Omental fat pad (tissue), 4 donors: ENCODE data around the gene SEMA3G. TPM values are rescaled to one million over a fixed set of nuclear protein-coding genes. Genes with fewer than 3 reads are reported as not detected.

Experiments used
- ATAC-seq: fragments of 150-250 bp; one replicate; pipeline ENCODE4 v1.9.1; 2016; ENCODE audit warnings: mild to moderate bottlenecking, moderate library complexity; ENCODE audit not compliant: low FRiP score
- DNase-seq: peaks from one replicate; pipeline ENCODE4 v3.0.0-alpha.2; 2019; ENCODE audit warnings: low spot score
- total RNA-seq, 4 donors: library from RNA; depleted of rRNA; stranded (reverse); fragments of >200 nt; gene quantifications; one replicate each; pipeline ENCODE4 v1.1.0, GENCODE V29; 2016
- TF ChIP-seq, protein P1 (sequence below), 3 donors: fragments of 450-650 bp; IDR thresholded peaks; one replicate each; pipeline ENCODE4 v1.5.1; 2016 to 2017; ENCODE audit warnings: antibody characterized with exemption in 3 of 3, mild to moderate bottlenecking in 3 of 3, moderate library complexity in 2 of 3

The SEMA3G gene
- total RNA-seq, 4 donors from 2014 or later: 21.3 to 200 (median 131) TPM

DNA sequence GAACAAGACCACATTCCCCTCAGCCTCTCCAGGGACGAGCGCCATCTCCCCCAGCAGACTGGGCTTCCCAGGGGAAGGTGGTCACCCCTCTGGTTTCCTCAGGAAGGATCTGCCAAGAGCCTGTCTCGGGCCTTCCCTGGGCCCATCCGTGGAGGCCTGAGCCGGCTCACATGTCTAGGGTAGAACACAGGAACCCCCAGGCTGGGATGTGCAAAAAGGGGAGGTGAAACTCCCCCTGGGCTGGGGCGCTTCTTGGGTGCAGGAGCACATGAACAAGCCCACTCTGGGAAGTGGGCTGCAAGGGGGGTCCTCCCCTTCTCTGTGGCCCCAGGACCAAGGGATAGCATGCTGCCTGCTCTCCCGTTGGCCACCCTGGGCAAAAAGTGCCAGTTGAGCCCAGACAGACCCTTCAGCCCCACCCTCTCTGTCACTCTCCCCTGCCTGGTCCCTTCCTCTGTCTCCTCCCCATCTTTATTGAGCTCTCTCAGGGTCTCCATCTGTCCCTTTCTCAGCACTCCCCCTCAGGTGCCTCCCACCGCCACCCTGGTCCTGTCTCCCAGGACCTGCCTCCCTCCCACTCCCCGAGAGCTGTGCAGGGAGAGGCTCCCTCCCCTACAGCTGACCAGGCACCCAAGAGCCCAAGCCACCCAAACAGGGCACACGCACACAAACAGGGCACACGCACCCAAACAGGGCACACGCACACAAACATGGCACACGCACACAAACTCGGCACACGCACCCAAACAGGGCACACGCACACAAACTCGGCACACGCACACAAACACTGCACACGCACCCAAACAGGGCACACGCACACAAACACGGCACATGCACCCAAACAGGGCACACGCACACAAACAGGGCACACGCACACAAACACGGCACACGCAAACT is 864 bp downstream of the SEMA3G start:
- ATAC-seq (no peak), DNase-seq (no peak)
- TF ChIP-seq, protein P1, sequence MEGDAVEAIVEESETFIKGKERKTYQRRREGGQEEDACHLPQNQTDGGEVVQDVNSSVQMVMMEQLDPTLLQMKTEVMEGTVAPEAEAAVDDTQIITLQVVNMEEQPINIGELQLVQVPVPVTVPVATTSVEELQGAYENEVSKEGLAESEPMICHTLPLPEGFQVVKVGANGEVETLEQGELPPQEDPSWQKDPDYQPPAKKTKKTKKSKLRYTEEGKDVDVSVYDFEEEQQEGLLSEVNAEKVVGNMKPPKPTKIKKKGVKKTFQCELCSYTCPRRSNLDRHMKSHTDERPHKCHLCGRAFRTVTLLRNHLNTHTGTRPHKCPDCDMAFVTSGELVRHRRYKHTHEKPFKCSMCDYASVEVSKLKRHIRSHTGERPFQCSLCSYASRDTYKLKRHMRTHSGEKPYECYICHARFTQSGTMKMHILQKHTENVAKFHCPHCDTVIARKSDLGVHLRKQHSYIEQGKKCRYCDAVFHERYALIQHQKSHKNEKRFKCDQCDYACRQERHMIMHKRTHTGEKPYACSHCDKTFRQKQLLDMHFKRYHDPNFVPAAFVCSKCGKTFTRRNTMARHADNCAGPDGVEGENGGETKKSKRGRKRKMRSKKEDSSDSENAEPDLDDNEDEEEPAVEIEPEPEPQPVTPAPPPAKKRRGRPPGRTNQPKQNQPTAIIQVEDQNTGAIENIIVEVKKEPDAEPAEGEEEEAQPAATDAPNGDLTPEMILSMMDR (IDR thresholded peaks at IDR 0.05): no peak

DNA sequence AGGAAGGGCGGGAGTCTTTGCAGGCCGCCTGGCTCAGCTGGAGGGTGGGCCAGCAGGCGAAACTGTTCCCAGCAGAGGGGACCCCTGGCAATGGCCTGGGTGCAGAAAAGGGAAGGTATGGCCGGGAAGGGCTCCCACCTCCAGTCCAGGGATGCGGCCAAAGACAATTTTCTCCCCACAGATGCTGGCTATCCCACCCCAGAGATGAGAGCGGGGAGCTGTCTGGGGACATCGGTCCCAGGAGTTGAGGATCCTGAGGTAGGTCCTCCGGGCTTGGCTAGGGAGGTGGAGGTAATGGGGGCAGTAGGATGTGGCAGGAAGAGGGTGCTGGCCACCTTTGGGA is 1.7 kb downstream of the SEMA3G start:
- DNase-seq: no peak
- TF ChIP-seq, protein P1 (IDR thresholded peaks at IDR 0.05): no peak
- ATAC-seq: no peak

DNA sequence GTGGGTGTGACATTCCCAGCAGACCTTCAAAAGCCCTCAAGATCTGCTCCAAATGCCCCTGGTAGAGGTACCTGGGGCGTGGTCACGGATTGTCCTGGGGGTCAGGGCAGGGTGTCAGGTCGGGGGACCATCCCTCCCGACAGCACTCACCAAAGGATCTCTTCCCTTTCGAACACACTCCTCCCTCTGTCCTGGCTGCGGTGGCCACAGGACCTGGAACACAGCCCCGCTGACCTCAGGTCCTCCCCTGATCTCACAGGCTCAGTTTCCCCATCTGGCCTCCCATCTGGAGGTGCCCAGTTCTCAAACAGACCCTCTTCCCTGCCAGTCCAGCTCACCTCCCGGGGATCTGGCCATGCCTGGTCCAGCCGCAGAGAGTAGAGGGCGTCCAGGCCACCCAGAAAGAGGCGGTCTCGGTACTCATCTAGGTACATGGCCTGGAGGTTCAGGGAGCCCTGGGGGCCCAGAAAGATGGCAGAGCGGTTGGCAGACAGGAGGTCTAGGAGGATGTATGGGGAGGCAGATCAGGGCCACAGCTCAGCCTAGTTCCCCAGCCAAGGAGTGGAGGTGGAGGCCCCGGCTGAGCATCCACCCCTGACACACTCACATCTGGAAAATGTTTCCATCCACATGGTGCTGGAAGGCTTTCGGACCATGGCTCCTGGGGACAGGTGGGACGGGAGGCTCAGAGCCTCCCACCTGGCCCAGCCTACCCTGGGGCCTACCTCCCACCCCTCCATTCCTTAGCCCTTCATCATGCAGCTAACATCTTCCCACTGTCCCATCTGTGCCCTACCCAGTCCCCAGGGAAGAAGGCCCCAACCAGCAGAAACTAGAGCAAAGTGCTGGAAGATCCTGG is 2.3 kb downstream of the SEMA3G start:
- no peak for ATAC-seq
- TF ChIP-seq, protein P1 (IDR thresholded peaks at IDR 0.05): no peak
- no peak for DNase-seq

DNA sequence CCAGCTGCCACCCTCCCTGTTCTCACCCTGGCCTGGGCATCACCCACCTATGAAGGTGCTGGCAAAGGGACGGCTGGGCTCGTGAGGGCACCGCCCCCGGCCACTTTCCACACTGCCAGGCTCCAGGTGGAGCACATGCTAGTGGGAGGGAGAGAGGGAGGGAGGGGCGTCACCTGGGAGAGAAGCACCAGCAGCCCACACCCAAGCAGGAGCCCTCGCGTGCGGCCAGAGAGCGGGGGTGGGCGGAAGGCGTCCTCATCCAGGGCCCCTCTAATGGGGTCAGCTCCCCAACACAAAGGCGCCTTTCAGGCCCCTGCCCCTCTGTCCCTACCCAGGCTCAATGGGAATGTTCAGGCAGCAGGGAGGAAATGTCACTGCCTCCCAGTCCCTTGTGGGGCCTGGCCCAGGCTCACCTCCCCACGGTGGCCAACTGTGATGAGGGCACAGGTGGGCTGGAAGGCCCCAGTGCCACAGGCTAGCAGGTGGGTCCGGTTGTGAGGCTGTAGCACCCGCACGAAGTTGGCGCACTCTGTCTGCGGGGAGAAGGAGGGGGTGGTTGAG is 3.1 kb downstream of the SEMA3G start:
- TF ChIP-seq, protein P1 (IDR thresholded peaks at IDR 0.05): no peak
- ATAC-seq (no peak), DNase-seq (no peak)

DNA sequence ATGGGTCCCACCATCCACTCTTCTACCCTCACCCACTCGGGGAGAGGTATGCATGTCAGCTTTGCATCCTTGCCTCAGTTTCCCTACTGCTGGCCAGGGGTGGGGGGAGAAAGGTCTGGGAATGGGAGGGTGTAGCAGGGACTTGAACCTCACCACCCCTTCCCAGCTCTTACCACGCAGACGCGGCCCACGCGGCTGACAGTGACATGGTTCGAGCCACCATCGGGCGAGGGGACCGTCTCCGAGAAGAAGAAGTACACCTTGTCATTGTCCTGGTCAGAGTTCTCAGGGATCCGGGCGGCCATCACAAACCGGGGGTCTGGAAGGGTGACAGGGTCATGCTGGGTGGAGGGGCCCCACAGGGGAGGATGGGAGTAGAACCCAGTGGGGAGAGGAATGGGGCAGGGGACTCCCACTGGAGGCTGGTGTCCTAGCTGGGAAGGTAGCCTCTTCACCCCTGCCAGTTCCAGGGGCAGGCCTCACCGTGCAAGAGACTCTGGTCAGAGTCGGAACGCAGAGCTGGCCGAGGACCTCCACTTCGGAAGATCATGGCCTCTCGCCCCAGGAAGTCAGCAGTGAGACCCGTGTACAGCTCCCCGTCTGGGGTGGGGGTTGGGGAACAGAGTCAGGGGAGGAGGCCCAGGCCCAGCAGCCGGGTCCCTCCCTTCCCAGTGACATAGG is 3.7 kb downstream of the SEMA3G start:
- ATAC-seq: no peak
- DNase-seq: no peak
- TF ChIP-seq, protein P1 (IDR thresholded peaks at IDR 0.05): no peak

DNA sequence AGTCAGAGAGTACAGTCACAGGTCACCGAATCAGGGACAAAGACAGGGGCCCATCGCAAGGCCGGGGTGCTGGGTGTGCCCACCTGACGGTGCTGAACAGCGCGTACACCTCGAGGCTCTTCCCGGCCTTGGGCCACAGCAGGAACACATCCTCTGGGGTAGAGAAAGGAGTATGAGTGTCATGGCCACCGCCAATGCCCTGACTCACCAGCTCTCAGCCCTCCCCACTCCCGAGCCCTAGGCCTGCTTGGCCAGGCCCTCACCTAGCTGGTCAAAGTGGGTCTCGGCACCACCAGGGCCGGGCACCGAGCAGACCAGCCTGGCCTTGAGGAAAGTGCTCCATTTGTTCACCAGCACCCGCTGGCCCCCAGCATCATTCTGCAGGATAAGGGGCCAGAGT is 4.2 kb downstream of the SEMA3G start:
- DNase-seq (no peak), ATAC-seq (no peak)
- TF ChIP-seq, protein P1 (IDR thresholded peaks at IDR 0.05): no peak
